ENCODE measurements around the gene MN1.
"Not testable (repeated sequence)": the region's sequence is repeated elsewhere in the genome, so short reads cannot be mapped to it uniquely, and the experiment has no call there.

The MN1 gene

DNA sequence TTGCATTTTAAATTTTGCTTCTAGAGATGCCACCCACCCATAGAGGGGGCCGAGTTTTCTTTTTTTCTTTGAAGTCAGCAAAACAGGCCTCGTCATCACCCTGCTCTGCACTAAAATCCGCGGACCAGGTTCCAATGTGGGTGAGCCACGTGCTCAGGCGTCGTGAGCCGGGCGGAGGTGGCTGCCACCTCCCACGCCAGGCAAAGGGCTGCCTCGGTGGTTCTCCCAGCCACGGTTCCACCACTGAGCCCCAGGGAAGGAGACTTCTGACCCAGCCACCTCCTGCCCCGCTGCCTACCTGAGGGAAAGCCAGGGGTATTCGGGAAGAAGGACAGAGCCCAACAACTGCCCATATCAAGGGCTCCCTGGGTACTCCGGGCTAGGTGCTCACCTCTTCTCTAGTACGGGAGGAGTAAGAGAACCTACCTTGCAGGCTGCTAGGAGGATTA, 45.3 kb downstream of the MN1 start:
- no peak for DNase-seq

DNA sequence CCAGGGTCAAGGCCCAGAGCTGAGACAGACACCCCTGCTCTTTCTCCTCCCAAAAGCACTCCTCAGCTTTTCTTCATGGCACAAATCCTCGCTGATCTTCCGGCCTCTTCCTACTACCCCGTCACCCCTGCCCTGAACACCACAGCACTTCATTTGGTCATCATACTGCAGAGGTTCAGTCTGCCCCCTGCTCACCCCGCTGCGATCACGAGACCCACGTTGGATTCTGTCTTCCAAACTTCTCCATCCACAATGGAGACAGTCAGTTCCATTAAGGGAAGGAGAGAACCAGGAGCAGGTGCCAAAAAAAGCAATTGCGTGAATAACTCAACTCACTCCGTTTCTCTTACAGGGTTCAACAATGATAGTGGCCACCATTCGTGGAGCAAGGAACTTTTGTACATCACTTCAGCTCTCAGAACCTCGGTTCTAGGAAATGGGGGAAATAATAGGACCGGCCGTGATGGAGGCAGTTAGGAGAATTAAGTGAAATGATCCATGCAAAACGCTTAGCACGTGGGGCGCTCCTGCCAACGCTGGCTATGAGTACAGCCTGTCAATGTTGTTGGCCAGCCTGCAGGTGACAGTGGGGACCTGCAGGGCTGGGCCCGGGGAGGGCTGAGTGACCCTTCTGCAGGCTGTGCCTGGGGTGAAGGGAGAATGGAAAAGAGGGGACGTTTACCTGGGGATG, 45.9 kb downstream of the MN1 start:
- DNase-seq: no peak

DNA sequence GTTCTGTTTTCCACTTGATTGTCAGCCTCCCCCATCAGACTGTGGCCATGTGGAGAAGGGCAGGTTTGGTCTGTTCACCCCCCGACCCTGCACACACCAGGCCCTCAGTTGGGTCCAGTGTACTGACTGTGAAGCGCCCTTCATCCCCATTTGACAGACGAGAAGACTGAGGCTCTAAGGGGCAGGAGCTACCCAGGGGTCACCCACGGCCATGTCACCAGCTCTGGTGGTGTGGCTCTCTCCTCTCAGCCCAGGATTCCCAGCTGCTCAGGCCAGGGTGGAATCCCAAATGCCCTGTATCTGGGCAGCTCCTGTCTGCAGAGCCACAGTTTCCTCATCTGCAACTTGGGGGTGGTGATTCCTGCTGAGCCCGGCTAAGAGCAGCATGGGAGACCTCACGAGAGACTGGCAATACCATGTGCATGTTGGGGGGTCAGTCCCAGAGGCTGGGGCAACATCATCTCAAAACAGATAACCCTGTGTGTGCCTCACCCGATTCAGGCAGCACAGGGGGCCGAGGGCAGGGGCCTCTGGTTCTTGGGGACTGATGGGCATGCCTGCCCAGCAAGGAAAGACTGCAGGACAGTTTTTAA, 46.6 kb downstream of the MN1 start:
- DNase-seq: no peak

DNA sequence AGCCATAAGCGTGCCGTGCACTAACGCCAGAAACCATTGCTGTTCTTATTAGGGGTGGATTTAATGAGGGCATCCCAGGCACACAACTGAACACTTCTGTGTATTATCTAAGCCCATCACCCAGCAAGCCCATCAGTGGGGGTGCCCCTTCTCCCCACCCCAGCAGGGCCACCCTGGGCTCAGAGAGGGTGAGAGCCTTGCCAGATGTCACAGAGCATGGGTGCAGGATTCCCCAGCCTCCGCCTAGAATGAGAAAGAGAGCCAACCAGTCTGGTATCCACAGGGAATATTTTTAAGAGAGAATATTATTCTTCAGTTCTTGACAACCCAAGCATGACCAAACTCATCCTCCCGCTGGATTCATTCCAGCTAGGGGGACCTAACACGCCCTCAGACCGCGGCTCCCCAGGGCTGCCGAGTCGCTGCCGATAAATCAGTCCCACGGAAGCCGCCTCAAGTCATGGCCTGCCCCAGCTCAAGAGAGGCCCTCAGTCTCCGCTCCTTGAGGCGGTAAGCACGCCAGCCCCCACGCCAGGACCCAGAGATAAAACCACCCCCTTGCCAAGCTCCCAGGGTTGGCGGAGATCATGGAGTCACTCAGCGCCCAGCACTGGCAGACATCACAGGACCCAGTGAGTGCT, 47.2 kb downstream of the MN1 start:
- DNase-seq: no peak

DNA sequence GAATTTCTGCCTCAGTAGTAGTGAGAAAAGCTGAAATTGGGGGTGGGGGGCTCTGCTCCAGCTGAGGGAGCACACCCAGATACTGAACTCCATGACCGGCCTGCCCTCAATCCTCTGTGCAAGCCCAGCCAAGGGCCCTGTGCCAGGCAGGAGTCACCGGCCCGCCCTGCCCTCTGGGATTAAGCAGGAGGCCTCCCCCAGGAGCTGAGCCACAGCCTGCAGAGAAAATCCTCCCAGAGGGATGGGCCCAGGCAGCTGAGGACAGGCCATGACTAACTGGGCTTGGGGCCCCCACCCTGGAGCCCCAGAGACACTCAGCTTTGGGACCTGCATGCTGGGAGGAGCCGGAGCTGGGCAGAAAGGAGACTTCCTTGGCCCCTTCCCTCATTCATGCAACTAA, 48.8 kb downstream of the MN1 start:
- no peak for DNase-seq

DNA sequence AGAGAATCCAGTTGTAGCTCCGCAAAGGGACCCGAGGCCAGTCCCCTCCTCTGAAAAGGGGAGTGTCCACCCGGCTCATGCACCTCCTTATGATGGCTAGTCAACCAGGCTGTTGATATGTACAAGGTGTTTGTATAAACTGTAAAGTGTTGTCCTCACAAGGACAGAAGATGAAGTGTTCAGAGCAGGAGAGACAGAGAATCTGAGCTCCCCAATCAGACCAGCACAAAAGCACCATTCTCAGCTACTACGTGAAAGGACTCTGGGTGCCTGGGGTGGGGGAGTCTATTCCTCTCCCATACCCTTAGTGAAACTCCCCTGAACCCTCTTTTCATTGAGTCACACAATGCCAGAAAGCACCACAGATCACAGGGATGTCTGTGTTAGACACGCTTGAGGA, 49.4 kb downstream of the MN1 start:
- DNase-seq: no peak

DNA sequence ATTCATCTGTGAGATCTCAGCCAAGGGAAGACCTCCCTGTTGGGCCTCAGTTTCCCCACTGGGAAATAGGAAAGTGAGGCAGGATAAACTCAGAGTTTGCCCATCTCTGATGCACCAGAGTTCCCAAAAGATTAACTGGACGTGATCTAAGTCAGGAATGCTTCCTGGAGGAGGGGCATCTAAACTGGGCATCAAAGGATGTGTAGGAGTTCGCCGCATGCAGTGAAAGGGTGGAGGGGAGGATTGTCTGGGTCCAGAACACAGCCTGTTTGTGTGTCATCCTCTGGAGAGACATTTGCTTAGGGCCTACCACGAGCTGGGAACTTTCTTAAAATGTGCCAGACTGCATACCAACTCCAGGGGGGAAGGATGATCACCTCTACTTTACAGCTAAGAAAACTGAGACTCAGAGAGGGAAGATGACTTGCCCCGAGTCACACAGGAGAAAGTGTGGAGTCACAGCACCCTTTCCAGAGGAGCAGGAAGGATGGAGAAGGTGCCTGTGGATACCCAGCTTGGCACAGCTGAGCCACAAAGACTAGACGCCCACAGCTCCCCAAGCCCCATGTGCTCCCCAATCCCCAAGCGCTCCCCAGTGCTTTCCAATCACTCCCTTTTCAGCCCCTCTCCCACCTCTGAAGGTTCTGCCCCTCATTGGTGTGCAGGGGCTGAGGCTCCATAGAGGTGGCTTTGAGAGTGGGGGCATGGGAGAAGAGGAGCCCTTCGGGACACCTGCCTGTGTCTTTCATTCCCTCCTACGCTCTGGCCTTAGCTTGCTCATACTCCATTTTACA, 50.1 kb downstream of the MN1 start:
- DNase-seq: no peak

DNA sequence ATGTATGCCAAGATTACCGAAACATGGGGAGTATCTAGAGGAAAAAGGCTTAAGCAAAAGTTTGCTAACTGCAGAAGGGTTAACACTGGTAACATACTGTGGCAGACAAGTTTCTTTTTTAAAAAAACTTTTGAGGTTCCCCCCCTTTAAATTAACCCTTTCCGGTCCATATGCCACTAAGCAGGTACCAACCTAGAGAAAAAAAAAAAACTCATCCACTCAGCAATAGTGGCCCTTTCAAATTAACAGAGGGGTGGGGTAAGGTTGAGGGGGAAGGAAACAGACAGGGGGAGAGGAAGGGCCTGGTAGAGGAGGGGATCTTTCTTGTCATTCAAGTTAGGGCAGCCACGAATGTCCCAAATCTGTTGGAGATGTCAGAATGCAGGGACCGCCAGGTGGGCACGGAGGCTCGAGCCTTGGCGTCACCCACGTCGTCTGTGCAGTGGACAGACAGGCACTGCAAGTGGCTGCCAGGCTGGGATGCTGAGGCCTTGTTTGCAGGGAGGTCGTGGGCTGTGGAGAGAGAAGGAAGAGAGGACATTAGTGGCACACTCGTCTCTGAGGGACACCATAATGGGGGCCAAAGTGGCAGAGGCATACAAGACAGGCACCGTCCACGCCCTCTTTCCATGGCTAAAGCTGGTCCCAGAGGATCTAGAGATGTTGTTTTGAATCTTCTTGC, 50.8 kb downstream of the MN1 start:
- no peak for DNase-seq

DNA sequence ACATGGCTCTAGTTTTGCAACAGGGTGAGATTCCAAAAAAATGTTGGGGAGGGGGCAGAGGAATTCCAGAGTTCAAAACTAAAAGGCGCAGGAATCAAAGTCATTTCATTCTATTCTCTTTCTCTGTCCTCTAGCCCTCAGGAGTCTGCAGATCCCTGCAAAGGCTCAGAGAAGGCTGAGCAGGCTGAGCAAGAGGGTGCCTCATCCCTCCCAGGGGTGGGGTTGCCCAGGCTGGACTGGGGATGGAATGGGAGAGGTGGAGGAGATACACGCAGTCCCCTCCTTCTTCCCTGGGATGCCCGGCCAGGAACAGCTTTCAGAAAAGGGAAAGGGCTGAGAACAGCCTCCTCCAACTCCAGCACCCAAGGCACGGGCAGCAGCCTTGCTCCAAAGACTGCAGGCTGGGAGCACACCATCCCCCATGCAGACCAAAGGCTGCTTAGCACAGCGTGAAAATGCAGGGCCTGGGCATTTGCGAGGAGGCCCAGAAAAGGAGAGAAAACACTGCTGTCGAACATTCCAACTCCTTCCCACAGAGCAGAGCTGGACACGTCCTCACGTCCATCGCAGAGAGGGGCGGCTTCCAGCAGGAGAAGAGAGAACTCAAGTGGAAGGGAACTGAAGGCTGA, 51.8 kb downstream of the MN1 start:
- DNase-seq: no peak

DNA sequence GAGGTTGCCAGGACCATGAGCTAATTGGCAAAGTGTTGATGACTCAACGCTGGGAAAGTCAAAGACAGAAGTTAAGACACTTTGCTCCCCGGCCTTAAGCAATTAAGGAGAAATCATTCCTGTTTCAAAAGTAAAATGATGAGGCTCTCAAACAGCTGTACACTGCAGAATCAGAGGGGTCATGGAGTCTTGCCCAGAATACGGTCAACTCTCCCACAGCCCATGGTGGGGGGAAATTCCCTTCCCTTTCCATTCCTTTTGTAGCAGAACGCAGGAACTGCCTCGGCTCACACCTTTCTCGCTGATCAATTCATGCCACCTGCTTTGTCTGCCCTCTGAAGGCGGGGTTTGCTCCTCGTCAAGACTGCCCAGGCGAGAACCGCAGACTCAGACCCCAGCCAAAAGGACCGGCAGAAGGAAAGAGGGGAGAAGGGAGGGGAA, 52.8 kb downstream of the MN1 start:
- DNase-seq: peak; percentile 93

DNA sequence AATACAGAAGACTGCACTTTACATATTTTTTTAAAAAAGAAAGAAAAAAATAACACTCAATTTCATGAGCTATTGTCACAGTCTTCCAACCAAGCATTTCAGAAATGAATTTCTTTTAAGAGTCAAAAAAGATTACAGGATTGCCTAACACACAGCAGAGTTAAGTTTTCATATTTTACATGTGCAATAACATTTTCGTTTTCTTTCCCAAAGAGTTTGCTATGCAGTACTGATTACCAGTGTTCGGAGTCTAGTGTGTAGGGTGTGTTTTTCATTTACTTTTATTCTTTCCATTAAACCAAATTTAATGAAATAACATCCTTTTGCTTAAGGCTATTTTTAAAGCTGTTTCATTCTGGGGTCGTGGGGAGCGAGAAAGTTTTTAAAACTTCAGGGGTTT, 53.2 kb downstream of the MN1 start:
- peak; percentile 76 for DNase-seq

DNA sequence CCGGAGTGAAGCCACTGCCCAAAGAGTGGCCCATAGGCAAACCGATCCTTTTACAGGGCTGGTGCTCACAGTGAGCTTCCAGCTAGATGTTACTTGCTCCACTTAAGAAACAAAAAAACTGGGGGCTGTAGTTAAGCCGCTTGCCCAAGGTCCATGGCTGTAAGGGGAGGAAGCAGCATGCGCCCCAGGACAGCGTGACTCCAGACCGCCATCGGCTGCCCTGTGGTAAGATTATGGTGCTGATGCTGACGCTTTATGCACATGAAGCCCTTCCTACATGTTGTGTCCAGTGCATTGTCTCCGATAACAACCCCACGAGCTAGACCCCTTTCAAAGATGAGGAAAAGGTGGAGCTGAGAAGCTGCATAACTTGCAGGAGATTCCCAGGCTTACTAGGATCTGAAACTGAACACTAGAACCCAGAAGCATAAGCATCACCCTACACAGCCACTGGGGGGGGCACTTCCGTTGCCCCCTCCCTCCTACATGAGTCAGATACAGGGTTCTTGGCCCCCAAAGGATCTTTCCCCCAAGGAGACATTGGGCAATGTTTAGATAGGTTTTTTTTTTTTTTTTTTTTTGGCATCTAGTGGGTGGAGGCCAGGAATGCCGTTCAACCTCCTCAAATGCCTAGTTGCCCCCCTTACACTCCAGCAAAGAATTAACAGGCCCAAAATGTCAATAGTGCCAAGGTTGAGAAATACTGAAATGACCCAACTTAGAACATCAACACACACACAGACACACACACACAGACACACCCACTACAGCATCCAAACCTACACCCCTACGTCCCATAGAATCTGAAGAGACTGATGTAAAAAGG, 53.9 kb downstream of the MN1 start:
- peak; percentile 72 for DNase-seq

DNA sequence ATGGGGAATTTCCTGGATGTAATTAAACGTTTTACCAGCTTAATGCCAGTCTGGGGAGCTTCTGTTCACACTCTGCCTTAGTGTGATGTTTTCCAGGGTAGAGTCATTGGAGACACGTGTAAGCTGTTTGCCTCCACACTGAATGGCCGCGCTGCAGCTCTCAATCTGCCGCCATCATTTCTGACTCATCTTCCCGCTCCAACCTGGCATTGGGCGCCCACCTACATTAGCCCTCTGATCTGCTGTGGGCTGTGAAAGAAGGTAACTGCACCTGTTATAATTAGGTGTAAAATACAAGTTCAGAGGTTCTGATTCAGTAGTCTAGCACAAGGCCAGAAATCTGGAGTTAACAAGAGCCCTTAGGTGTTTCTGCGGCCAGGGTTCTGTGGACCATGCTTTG, 54.6 kb downstream of the MN1 start:
- no peak for DNase-seq

DNA sequence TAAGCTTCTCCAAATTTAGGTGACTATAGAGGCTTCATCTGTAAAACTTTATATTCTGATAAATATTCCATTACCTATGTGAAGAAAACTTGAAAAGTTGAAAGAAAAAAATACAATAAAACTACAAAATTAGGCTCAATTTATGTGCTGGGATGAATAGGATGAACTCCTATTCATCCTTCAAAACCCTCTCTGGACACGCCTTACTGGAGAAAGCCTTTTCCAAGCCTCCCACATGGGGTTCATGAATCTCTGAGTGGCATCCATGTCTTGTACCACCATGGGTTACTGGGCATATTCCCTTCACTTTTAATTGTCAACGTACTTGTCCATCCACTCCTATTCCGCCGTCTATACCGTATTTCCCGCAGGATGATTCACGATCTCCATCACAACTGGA, 55.7 kb downstream of the MN1 start:
- no peak for DNase-seq

DNA sequence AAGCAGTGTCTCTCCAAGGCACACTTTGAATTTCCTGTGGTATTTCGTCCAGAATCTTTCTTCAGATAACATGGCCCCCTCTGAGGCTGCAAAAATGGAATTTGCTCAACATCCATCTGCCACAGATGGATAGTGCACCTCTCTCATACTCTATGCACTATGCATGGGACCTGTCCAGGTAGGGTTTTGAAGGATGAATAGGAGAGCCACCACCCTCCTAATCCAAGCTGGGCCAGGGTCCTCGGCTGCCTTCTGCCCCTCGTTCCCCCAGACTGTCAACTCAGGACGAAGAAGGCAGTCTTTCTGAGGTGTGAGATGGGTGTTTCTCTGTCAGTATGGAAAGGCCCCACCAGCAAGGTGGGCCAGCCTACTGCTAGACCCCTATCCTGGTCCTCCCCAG, 56.4 kb downstream of the MN1 start:
- no peak for DNase-seq

DNA sequence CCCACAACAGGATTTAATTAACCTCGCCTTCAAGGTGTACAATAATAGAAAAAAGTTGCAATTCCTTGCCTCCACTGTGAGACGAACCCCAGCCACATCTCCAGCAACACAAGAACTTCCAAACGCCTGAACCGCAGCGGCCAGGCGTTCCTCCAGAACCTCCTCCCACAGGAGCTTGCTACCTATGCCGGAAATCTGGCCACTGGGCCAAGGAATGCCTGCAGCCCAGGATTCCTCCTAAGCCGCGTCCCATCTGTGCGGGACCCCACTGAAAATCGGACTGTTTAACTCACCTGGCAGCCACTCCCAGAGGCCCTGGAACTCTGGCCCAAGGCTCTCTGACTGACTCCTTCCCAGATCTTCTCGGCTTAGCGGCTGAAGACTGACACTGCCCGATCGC, 57.5 kb downstream of the MN1 start:
- not testable (repeated sequence) for DNase-seq

DNA sequence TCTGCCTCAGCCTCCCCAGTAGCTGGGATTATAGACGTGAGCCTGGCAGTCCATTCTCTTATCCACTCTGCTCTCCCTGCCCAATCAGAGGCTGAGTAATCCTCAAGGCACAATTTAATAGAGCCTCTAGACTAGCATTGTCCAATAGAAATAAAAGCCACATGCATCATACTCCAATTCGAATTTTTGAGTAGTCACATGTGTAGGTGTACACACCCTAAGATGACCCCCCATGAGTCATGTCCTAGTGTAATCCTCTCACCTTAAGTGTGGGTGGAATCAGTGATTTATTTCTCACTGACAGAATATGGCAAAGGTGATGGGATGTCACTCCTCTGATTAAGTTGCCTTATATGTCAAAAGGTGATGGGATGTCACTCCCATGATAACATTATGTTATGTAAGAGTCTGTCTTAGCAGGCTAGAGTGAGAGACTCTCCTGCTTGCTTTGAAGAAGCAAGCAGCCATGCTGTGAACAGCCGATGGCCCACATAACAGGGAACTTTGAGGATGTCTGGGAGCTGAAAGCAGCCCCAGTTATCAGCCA, 61.3 kb downstream of the MN1 start:
- DNase-seq: no peak

DNA sequence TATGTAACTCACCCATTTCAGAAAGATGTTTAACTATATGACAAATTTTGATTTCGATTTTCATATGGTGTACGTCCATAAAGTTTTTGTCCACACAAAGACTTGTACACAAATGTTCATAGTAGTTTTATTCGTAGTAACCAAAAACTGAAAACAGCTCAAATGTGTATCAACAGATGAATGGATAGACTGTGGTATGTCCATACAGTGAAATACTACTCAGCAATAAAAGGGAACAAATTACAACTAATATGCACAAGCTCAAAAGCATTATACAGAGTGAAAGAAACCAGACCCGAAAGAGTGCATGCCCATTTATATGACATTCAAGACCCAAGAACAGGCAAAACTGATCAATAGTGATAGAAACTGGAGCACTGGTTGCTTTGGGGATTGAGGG, 64.0 kb downstream of the MN1 start:
- DNase-seq: no peak

DNA sequence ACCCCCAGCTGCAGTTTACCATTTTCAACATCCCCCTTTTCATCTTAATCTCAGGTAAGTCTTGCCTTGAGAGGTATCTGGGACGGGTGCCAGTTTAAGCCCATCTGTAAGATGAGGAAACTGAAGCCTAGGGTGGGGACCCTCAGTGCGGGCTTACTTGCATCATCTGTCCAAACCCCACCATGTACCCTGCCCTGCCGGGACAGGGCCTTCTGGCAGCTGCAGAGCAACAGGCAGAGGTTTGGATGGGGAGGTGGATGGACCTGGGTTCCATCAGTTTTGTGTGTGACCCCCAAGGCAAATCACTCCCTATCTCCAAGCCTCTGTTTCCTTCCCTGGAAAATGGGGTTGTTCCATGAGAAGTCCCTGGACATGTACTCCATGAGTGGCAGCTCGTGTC, 67.5 kb downstream of the MN1 start:
- no peak for DNase-seq

DNA sequence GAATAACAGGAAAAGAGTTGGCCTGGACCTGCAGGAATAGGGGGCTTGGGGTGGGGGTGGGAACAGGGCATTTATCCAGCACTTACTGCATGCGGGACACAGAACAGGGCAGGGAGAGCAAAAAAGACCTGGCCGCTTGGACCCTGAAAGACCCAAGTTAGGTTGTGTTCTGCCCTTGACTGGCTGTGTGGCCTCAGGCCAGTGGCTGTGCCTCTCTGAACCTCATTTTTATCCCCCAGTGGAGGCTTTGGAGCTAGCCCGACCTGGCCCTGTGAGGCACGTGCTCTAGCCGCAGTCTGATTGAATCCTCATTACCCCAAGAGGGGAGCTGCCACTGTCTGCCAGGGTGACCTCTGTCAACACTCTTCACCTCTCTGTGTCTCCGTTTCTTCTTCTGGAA, 68.7 kb downstream of the MN1 start:
- DNase-seq: no peak

DNA sequence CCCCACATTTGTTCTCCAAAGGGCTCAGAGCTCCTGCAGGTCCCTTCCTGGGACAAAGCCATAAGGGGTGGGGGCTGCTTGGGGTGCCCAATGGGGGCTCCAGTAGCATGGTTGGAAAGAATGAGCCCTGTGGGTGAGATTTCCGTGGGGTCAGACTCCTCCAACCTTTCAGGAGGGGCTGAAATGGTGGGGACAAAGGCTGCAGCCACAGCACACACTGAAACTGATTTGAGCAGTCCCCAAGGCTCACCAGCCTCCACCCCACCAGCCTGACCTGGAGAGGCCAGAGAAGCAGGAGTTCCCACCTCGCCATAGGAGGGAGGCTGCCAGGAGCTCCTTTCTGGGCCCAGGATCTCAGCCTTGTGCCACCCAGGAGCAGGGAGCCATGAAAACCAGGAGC, 69.2 kb downstream of the MN1 start:
- DNase-seq: no peak

Measured in suppressor macrophage treated with lipopolysaccharide for 4 hours (primary cell).